PC-3 (cell line): ENCODE measurements around the gene VPS37C. TPM values are rescaled to one million over a fixed set of nuclear protein-coding genes. Genes with fewer than 3 reads are reported as not detected.
A peak's percentile ranks its signal among the peaks of the same experiment; 100 is the strongest.

ENCODE experiments used
- ATAC-seq: fragments of 200-7000 bp; cut with Tn5 transposase; 2 replicates; pipeline ENCODE4 v1.9.1; 2020; ENCODE audit warnings: mild to moderate bottlenecking, moderate library complexity
- BruUV-seq: library from RNA; stranded (reverse); fragments of 400-500 nt; replicated peaks from 2 replicates; lab custom pipeline; 2021; lab: Mats Ljungman, UMichigan
- CTCF ChIA-PET: fragments of 300-600 bp; sonication (Branson Sonifier 250); formaldehyde crosslinking; loops from one replicate; lab custom pipeline; 2022; ENCODE audit warnings: antibody characterized with exemption; lab: Charles Lee
- POLR2A ChIA-PET: fragments of 300-600 bp; sonication (Branson Sonifier 250); formaldehyde crosslinking; loops from one replicate; lab custom pipeline; 2022; ENCODE audit warnings: antibody characterized with exemption; ENCODE audit not compliant: unreplicated experiment; lab: Charles Lee
- DNase-seq: peaks from one replicate; pipeline ENCODE4 v3.0.0-alpha.2; 2015
- H2AFZ ChIP-seq: fragments of 300-600 bp; sonication (generic); 2 replicates; pipeline ENCODE4 v1.6.0; 2016; ENCODE audit warnings: antibody characterized with exemption, low read length
- H3F3A ChIP-seq: fragments of 300-600 bp; sonication (generic); one replicate; pipeline ENCODE4 v1.6.0; 2017; ENCODE audit warnings: antibody characterized with exemption, low read length, control low read depth, mild to moderate bottlenecking; ENCODE audit not compliant: unreplicated experiment
- H3K27ac ChIP-seq: fragments of 300-600 bp; sonication (generic); 2 replicates; pipeline ENCODE4 v1.5.1; 2016; ENCODE audit warnings: mild to moderate bottlenecking, low read length
- H3K27me3 ChIP-seq: fragments of 300-600 bp; sonication (generic); 2 replicates; pipeline ENCODE4 v1.6.1; 2016; ENCODE audit warnings: low read length, mixed read lengths
- H3K36me3 ChIP-seq: fragments of 300-600 bp; sonication (generic); 2 replicates; pipeline ENCODE4 v1.6.1; 2016; ENCODE audit warnings: low read depth, mixed run types, low read length, mixed read lengths
- H3K4me1 ChIP-seq: fragments of 300-600 bp; sonication (generic); 2 replicates; pipeline ENCODE4 v1.5.1; 2016; ENCODE audit warnings: low read length; ENCODE audit not compliant: insufficient read depth
- H3K4me2 ChIP-seq: fragments of 300-600 bp; sonication (generic); 2 replicates; pipeline ENCODE4 v1.6.0; 2016; ENCODE audit warnings: low read length
- H3K4me3 ChIP-seq: fragments of 300-600 bp; sonication (generic); 2 replicates; pipeline ENCODE4 v1.5.1; 2016; ENCODE audit warnings: mild to moderate bottlenecking, low read length, mixed read lengths
- H3K79me2 ChIP-seq: fragments of 300-600 bp; sonication (generic); 2 replicates; pipeline ENCODE4 v1.6.1; 2017; ENCODE audit warnings: low read length, mixed read lengths
- H3K9ac ChIP-seq: fragments of 300-600 bp; sonication (generic); 2 replicates; pipeline ENCODE4 v1.6.0; 2016; ENCODE audit warnings: mild to moderate bottlenecking, low read length
- H3K9me2 ChIP-seq: fragments of 300-600 bp; sonication (generic); replicated peaks from 2 replicates; pipeline ENCODE4 v1.6.1; 2016; ENCODE audit warnings: mixed run types, low read length, mixed read lengths
- H3K9me3 ChIP-seq: fragments of 300-600 bp; sonication (generic); 2 replicates; pipeline ENCODE4 v1.6.1; 2016; ENCODE audit warnings: low read length, mixed read lengths
- H4K20me1 ChIP-seq: fragments of 300-600 bp; sonication (generic); 2 replicates; pipeline ENCODE4 v1.6.1; 2016; ENCODE audit warnings: low read length, mixed read lengths
- EZH2 ChIP-seq: fragments of 300-600 bp; sonication (generic); IDR thresholded peaks from one replicate; pipeline ENCODE4 v1.6.1; 2017; ENCODE audit warnings: antibody characterized with exemption, mild to moderate bottlenecking, low read length; ENCODE audit not compliant: unreplicated experiment
- EZH2phosphoT487 ChIP-seq: fragments of 300-600 bp; sonication (generic); IDR thresholded peaks from 2 replicates; pipeline ENCODE4 v1.6.1; 2018; ENCODE audit warnings: mild to moderate bottlenecking, antibody characterized with exemption, low read length, borderline replicate concordance
- intact Hi-C: fragments of 100-400 bp; cut with micrococcal nuclease; formaldehyde crosslinking; loops from 2 replicates; pipeline ENCODE4 v1.9.0; 2023
- total RNA-seq: library from RNA; depleted of rRNA; stranded (reverse); fragments of >200 nt; gene quantifications from 2 replicates; pipeline ENCODE4 v1.2.3, GENCODE V29; 2014
- TF ChIP-seq, protein P1 (sequence below): fragments of 300-600 bp; sonication (generic); conservative IDR thresholded peaks from 2 replicates; pipeline ENCODE4 v1.5.1; 2017; ENCODE audit warnings: antibody characterized with exemption, low read depth, mild to moderate bottlenecking, low read length

The VPS37C gene
- total RNA-seq, 1 experiment from 2014 or later = 28.9 TPM

DNA sequence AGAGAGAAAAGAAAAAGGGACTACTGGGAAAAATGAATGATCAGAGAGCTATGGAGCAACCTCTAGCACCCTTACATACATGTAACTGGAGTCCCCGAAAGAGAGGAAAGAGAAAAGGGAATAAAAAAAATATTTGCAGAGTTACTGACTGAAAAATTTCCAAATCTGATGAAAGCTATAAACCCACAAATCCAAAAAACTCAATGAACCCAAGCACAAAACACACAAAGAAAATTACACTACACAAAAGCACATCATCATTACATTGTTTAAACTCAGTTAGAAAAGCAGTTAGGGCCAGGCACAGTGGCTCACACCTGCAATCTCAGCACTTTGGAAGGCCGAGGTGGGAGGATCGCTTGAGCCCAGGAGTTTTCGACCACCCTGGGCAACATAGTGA lies 6.7 kb downstream of the VPS37C start:
- H3K9ac ChIP-seq = no peak overlapping the region
- CTCF ChIA-PET = no interaction called here
- intact Hi-C loops = no loop called here
- H3K79me2 ChIP-seq = peaks cover 97% of the 10 kb centered on the region
- peaks cover 36% of the 10 kb centered on the region for H3K36me3 ChIP-seq
- H3K27ac ChIP-seq = no peak overlapping the region
- no peaks in the 10 kb centered on the region for H3K27me3 ChIP-seq
- no peaks in the 10 kb centered on the region for H3K9me2 ChIP-seq
- DNase-seq = no peak
- POLR2A ChIA-PET = no interaction called here
- BruUV-seq = no TSS peak
- H3K4me2 ChIP-seq = no peak overlapping the region
- H3F3A ChIP-seq = peaks cover 11% of the 10 kb centered on the region
- TF ChIP-seq EZH2phosphoT487 (no peak), EZH2 (no peak)
- TF ChIP-seq, protein P1, sequence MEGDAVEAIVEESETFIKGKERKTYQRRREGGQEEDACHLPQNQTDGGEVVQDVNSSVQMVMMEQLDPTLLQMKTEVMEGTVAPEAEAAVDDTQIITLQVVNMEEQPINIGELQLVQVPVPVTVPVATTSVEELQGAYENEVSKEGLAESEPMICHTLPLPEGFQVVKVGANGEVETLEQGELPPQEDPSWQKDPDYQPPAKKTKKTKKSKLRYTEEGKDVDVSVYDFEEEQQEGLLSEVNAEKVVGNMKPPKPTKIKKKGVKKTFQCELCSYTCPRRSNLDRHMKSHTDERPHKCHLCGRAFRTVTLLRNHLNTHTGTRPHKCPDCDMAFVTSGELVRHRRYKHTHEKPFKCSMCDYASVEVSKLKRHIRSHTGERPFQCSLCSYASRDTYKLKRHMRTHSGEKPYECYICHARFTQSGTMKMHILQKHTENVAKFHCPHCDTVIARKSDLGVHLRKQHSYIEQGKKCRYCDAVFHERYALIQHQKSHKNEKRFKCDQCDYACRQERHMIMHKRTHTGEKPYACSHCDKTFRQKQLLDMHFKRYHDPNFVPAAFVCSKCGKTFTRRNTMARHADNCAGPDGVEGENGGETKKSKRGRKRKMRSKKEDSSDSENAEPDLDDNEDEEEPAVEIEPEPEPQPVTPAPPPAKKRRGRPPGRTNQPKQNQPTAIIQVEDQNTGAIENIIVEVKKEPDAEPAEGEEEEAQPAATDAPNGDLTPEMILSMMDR = no peak
- H3K9me3 ChIP-seq = peaks cover 14% of the 10 kb centered on the region
- ATAC-seq = no peak
- H4K20me1 ChIP-seq = 0 out of 2 replicates have a peak, but pooled peaks cover 5% of the 10 kb centered on the region
- peaks cover 52% of the 10 kb centered on the region for H3K4me1 ChIP-seq
- H3K4me3 ChIP-seq = no peak overlapping the region
- no peak overlapping the region for H2AFZ ChIP-seq

DNA sequence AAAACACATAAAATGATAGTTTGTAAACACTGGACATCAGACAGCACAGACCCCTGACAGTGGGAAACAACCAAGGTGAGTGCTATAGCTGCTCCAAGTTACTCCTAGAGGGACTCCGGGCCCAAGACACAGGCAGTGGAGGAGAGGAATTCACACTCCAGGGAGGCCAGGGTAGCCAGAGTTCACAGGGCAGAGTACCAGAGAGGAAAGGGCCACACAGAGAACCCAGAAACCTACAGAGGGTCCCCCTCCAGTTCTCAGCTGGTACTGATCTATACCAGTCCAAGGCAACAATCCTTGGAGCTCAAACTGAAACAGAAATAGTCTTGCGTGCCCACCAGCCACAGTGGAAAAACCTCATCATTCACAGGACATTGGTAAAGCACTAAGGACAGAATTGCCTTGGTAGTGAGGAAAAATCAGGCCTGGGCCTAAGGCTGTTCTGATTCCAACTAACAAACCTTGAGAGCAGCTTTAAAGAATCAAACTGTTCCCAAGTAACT lies 7.6 kb downstream of the VPS37C start:
- Histone ChIP-seq H3K9me2 (no peaks in the 10 kb centered on the region), H3K27ac (peak overlapping the region; percentile 39), H3K27me3 (no peaks in the 10 kb centered on the region), H3K9me3 (peaks cover 14% of the 10 kb centered on the region), H3K36me3 (peaks cover 36% of the 10 kb centered on the region), H3K9ac (no peak overlapping the region), H3K4me1 (peaks cover 49% of the 10 kb centered on the region), H2AFZ (no peak overlapping the region), H3K79me2 (peaks cover 100% of the 10 kb centered on the region), H3K4me3 (peak overlapping the region; percentile 4; the same call in 1 of the 2 replicates), H3K4me2 (peak overlapping the region; percentile 60), H3F3A (peaks cover 6% of the 10 kb centered on the region), H4K20me1 (0 out of 2 replicates have a peak, but pooled peaks cover 5% of the 10 kb centered on the region)
- intact Hi-C loops = no loop called here
- TF ChIP-seq, protein P1 = no peak
- no peak for TF ChIP-seq EZH2phosphoT487
- TF ChIP-seq EZH2 = no peak
- DNase-seq (no peak), ATAC-seq (peak; percentile 13; the same call in 1 of the 2 replicates)
- BruUV-seq = no TSS peak
- ChIA-PET POLR2A (no interaction called here), CTCF (no interaction called here)
